ENCODE data around the gene PRKAA2.

GRCh38 chr1:56644919-56645676 lies at the start of gene PRKAA2:
- TF ChIP-seq MZF1 (tag by site-specific recombination; IDR thresholded peaks at IDR 0.05; ENCODE audit: borderline replicate concordance) = no peak
- no peak for TF ChIP-seq ZNF223 (tag by site-specific recombination; IDR thresholded peaks at IDR 0.05)
